Measurements from ENCODE around the gene ARL5A. TPM values are rescaled to one million over a fixed set of nuclear protein-coding genes. Genes with fewer than 3 reads are reported as not detected.
"Not testable (repeated sequence)": the region's sequence is repeated elsewhere in the genome, so short reads cannot be mapped to it uniquely, and the experiment has no call there.

ARL5A gene, protein sequence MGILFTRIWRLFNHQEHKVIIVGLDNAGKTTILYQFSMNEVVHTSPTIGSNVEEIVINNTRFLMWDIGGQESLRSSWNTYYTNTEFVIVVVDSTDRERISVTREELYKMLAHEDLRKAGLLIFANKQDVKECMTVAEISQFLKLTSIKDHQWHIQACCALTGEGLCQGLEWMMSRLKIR
- 10 to 100 TPM; 64.4 to 79.4 (median 71.0) TPM for total RNA-seq

DNA sequence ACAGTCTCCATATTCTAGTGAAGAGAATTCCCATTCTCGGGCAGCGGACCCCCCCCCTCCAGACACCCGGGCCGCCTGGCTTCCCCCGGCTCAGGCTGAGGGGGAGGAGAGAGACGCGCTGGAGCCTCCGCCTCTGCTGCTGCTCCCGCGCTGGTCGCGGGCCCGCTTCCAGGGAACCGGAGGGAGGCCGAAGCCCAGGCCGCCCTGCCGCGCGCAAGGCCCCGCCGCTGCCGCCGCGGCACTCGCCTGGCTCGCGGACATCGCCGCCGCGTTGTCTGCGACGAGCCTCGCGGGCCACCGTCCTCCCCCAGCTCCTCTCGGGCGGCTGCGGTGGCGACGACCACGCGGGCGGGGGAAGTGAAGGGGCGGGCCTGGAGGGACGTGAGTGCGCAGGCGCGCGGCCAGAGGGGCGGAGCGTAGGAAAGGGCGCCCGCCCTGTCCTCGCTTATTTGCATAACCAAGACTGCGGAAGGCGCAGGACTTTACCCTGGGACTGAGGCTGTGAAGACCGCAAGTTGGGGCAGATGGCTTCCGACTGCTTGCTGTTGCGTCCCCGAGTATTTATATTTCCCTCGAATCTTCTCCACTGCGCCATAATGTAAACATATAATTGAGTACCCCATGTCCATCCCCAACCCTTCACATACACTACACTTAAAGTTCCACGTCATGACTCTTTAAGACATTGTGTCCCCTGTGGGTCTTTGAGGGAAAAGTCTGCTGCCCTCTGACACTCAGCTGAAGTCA is at the start of gene ARL5A:
Gene ARL5A, minus strand, starts transcription at position 279 of the 747 bp plus-strand sequence. Its CDS starts 245 bp downstream, at position 34.
- peak; percentile 93 to 95 for DNase-seq
- Histone ChIP-seq H3K9me3 (no peaks in the 10 kb centered on the region), H3K4me3 (replicated peaks in 1 of 3) (peak within 1 kb of the TSS; percentile 56 to 91 (median 77)), H3K27me3 (no peaks in the 10 kb centered on the region), H3K4me1 (peaks cover 20 to 21% of the 10 kb centered on the region in 2 donors), H3K36me3 (no peaks in the 10 kb centered on the region), H3K27ac (peak within 1 kb of the TSS; percentile 64 to 87 (median 86))
- TF ChIP-seq POLR2A (IDR thresholded peaks at IDR 0.05) (peak in 1 of 2 donors; percentile 96), CTCF (IDR thresholded peaks at IDR 0.05) (peak in 1 of 6 experiments; percentile 14)
- 0% methylated on average over 12 to 27 of the region's 64 CpGs for WGBS, 2 donors
- intact Hi-C loops (cut with DNase I), result no loop called here

DNA sequence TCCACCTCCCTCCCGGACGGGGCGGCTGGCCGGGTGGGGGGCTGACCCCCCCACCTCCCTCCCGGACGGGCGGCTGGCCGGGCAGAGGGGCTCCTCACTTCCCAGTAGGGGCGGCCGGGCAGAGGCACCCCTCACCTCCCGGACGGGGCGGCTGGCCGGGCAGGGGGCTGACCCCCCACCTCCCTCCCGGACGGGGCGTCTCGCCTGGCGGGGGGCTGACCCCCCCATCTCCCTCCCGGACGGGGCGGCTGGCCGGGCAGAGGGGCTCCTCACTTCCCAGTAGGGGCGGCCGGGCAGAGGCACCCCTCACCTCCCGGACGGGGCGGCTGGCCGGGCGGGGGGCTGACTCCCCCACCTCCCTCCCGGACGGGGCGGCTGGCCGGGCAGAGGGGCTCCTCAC is 47.4 kb upstream of the ARL5A start:
- H3K4me3 ChIP-seq (replicated peaks in 1 of 3); H3K36me3 ChIP-seq; H3K9me3 ChIP-seq; DNase-seq; H3K27me3 ChIP-seq; intact Hi-C loops (cut with DNase I); H3K27ac ChIP-seq: not testable (repeated sequence)
- peaks cover 0 to 19% of the 10 kb centered on the region in 2 donors for H3K4me1 ChIP-seq
- WGBS, 2 donors, result no CpG with 5 or more reads among the region's 34 CpGs

DNA sequence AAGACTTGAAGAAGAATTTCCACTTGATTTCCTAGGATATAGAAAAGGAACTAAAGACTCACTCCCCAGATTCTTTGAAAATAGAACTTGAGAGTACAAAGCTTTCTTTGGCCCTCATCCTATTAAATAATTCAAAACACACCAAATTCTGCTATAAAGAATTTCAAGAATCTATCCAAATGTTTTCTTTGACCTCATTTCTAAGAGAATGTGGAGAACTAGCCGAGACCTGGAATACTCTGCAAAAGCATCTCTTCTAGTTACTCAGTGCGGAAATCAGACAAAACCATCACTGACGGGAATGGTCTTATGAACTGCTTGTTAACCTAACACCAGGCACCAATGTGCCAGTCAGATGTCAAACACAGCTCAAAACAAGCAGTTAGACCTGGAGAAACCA is 44.2 kb upstream of the ARL5A start:
- Histone ChIP-seq H3K27me3 (no peaks in the 10 kb centered on the region), H3K36me3 (no peaks in the 10 kb centered on the region), H3K9me3 (no peaks in the 10 kb centered on the region), H3K4me3 (replicated peaks in 1 of 3) (no peak overlapping the region), H3K27ac (no peak overlapping the region), H3K4me1 (peaks cover 8 to 12% of the 10 kb centered on the region in 2 donors)
- intact Hi-C loops (cut with DNase I), result no loop called here
- TF ChIP-seq CTCF (IDR thresholded peaks at IDR 0.05) (no peak), POLR2A (IDR thresholded peaks at IDR 0.05) (no peak)
- 66 to 68% methylated on average over 3 of the region's 3 CpGs for WGBS, 2 donors
- DNase-seq, result no peak

- Histone ChIP-seq H3K27ac (no peak overlapping the region), H3K36me3 (no peaks in the 10 kb centered on the region), H3K4me1 (peaks cover 8 to 9% of the 10 kb centered on the region in 2 donors), H3K9me3 (no peaks in the 10 kb centered on the region), H3K4me3 (replicated peaks in 1 of 3) (no peak overlapping the region), H3K27me3 (no peaks in the 10 kb centered on the region)
- TF ChIP-seq POLR2A (IDR thresholded peaks at IDR 0.05), result no peak
- TF ChIP-seq CTCF (IDR thresholded peaks at IDR 0.05), result no peak
- no peak for DNase-seq
- 63 to 71% methylated on average over 5 of the region's 5 CpGs for WGBS, 2 donors
- intact Hi-C loops (cut with DNase I), result no loop called here
Measured at GRCh38 chr2:151869291-151869690, 41.1 kb upstream of the ARL5A start.

- peaks cover 4 to 17% of the 10 kb centered on the region in 2 donors for H3K4me1 ChIP-seq
- 38 to 50% methylated on average over 5 of the region's 5 CpGs for WGBS, 2 donors
- H3K27ac ChIP-seq, result peak overlapping the region; percentile 33 to 52 (median 43)
- peak; percentile 97 for DNase-seq
- H3K9me3 ChIP-seq, result no peaks in the 10 kb centered on the region
- H3K4me3 ChIP-seq (replicated peaks in 1 of 3), result no peak overlapping the region
- intact Hi-C loops (cut with DNase I), result no loop called here
- no peaks in the 10 kb centered on the region for H3K27me3 ChIP-seq
- H3K36me3 ChIP-seq, result no peaks in the 10 kb centered on the region
- peak in 1 of 6 experiments; percentile 29 for TF ChIP-seq CTCF (IDR thresholded peaks at IDR 0.05)
- TF ChIP-seq POLR2A (IDR thresholded peaks at IDR 0.05), result no peak
Measured at GRCh38 chr2:151862700-151863099, 34.5 kb upstream of the ARL5A start.
